RWPE1 (cell line): Measurements from ENCODE around the gene CLK3.

Experiments used
- CTCF ChIA-PET: fragments of 350-600 bp; sonication (Branson Sonifier 250); formaldehyde crosslinking; extraction: SDS; loops from one replicate; lab custom pipeline; 2021; lab: Yijun Ruan, JAX
- POLR2A ChIA-PET: fragments of 400-600 bp; formaldehyde crosslinking; extraction: SDS; loops from one replicate; lab custom pipeline; 2020; ENCODE audit warnings: antibody characterized with exemption; ENCODE audit not compliant: low non-redundant PET; lab: Yijun Ruan, JAX
- DNase-seq: peaks from one replicate; pipeline ENCODE4 v3.0.0; 2012; ENCODE audit warnings: low spot score
- H3K27ac ChIP-seq: fragments of 450-650 bp; 2 replicates; pipeline ENCODE4 v1.5.1; 2017
- CTCF ChIP-seq: fragments of 450-650 bp; conservative IDR thresholded peaks from 2 replicates; pipeline ENCODE4 v1.5.1; 2017; ENCODE audit warnings: low read depth, mild to moderate bottlenecking

Gene CLK3

GRCh38 chr15:74642734-74643664 lies 27.4 kb downstream of the CLK3 start:
- no peak overlapping the region for H3K27ac ChIP-seq

GRCh38 chr15:74643665-74644204 lies 28.1 kb downstream of the CLK3 start:
- no peak for DNase-seq
- POLR2A ChIA-PET, result no interaction called here
- H3K27ac ChIP-seq, result no peak overlapping the region
- CTCF ChIA-PET, result interaction anchor here (0.6 to 14.2 kb wide), 3 partner anchors 11 to 1437 kb away, joined by 3 to 258 read pairs (median 3); no protein-coding TSS in a partner anchor
- no peak for TF ChIP-seq CTCF

More at GRCh38 chr15:74642734-74643664, 27.4 kb downstream of the CLK3 start:
- no peak for DNase-seq
- POLR2A ChIA-PET, result no interaction called here
- no peak for TF ChIP-seq CTCF
- CTCF ChIA-PET, result interaction anchor here (0.6 to 14.2 kb wide), 3 partner anchors 117 to 1437 kb away, joined by 3 to 258 read pairs (median 4); no protein-coding TSS in a partner anchor

GRCh38 chr15:74646480-74646879 lies 30.8 kb downstream of the CLK3 start:
- H3K27ac ChIP-seq, result no peak overlapping the region
- POLR2A ChIA-PET, result no interaction called here
- no peak for TF ChIP-seq CTCF
- CTCF ChIA-PET, result interaction anchor here (0.6 kb wide), 1 partner anchor 23 kb away, joined by 3 read pairs; no protein-coding TSS in a partner anchor
- no peak for DNase-seq

- ChIA-PET CTCF (interaction anchor here (1.1 kb wide), 1 partner anchor 121 kb away, joined by 4 read pairs; no protein-coding TSS in a partner anchor), POLR2A (no interaction called here)
- TF ChIP-seq CTCF, result no peak
- DNase-seq, result no peak
- no peak overlapping the region for H3K27ac ChIP-seq
Measured at GRCh38 chr15:74648051-74648842, 32.6 kb downstream of the CLK3 start.

- H3K27ac ChIP-seq, result no peak overlapping the region
- no peak for DNase-seq
- no peak for TF ChIP-seq CTCF
- ChIA-PET POLR2A (no interaction called here), CTCF (interaction anchor here (1.1 kb wide), 1 partner anchor 118 kb away, joined by 4 read pairs; no protein-coding TSS in a partner anchor)
Measured at GRCh38 chr15:74651242-74651741, 35.7 kb downstream of the CLK3 start.
